Measurements from ENCODE around the gene STN1.

DNA sequence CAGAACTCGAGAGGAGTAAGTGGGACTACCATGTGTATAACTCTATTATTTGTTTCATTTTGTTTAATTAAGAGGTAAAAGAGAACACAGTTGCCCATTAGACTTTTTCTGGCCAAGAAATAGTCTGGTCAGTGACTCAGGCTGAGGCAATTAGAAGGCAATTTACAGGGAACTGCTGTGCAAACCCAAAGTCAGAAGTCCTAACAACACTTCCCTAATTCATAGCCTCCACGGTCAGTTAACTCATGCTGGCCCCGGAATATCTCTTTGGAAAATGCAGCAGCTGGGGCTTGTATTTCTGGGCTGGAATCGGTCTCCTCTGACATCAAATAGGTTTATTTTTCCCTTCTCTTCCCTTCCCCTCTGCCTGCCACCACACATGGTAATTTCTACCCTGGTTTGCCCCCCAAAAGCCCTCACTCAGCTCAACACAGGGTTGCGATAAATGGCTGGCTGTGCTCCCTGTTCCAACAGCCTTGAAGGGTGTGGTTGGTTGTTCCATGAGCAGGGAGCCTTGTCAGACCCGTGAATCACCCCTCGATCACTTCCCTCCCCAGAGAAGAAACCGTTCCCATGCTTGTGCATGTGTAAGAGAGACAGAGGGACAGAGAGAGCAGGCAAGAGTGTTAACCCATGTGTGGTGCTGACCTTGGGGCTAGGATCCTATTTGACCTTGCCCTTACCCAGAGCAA lies 68.0 kb downstream of the STN1 start:
- TF ChIP-seq EP300 (IDR thresholded peaks at IDR 0.05; ENCODE audit: borderline replicate concordance) = no peak
- TF ChIP-seq EGR1 (IDR thresholded peaks at IDR 0.05) = no peak
- TF ChIP-seq FOXM1 (IDR thresholded peaks at IDR 0.05; ENCODE audit: borderline replicate concordance, low read depth) = no peak
- no peak for TF ChIP-seq TAF1 (IDR thresholded peaks at IDR 0.05; ENCODE audit: low read depth)
- no peak for TF ChIP-seq NFIC (IDR thresholded peaks at IDR 0.05)
- TF ChIP-seq, protein P1, sequence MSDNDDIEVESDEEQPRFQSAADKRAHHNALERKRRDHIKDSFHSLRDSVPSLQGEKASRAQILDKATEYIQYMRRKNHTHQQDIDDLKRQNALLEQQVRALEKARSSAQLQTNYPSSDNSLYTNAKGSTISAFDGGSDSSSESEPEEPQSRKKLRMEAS (IDR thresholded peaks at IDR 0.05) = no peak
- no peak for TF ChIP-seq YY1 (IDR thresholded peaks at IDR 0.05; ENCODE audit: low read depth)
- no peak for TF ChIP-seq TEAD4 (IDR thresholded peaks at IDR 0.05)
- TF ChIP-seq, protein P2, sequence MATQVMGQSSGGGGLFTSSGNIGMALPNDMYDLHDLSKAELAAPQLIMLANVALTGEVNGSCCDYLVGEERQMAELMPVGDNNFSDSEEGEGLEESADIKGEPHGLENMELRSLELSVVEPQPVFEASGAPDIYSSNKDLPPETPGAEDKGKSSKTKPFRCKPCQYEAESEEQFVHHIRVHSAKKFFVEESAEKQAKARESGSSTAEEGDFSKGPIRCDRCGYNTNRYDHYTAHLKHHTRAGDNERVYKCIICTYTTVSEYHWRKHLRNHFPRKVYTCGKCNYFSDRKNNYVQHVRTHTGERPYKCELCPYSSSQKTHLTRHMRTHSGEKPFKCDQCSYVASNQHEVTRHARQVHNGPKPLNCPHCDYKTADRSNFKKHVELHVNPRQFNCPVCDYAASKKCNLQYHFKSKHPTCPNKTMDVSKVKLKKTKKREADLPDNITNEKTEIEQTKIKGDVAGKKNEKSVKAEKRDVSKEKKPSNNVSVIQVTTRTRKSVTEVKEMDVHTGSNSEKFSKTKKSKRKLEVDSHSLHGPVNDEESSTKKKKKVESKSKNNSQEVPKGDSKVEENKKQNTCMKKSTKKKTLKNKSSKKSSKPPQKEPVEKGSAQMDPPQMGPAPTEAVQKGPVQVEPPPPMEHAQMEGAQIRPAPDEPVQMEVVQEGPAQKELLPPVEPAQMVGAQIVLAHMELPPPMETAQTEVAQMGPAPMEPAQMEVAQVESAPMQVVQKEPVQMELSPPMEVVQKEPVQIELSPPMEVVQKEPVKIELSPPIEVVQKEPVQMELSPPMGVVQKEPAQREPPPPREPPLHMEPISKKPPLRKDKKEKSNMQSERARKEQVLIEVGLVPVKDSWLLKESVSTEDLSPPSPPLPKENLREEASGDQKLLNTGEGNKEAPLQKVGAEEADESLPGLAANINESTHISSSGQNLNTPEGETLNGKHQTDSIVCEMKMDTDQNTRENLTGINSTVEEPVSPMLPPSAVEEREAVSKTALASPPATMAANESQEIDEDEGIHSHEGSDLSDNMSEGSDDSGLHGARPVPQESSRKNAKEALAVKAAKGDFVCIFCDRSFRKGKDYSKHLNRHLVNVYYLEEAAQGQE (IDR thresholded peaks at IDR 0.05; ENCODE audit: low read depth) = no peak
- no peak for TF ChIP-seq ZBTB7A (IDR thresholded peaks at IDR 0.05; ENCODE audit: low read depth)
- TF ChIP-seq RAD21 (IDR thresholded peaks at IDR 0.05; ENCODE audit: low read depth) = no peak
